HEK293 (cell line): Measurements from ENCODE around the gene EOGT.

Experiments
- CTCF ChIA-PET: fragments of 350-600 bp; formaldehyde crosslinking; extraction: SDS; loops from one replicate; lab custom pipeline; 2021; ENCODE audit warnings: antibody characterized with exemption; lab: Yijun Ruan, JAX
- POLR2A ChIA-PET: fragments of 300-600 bp; formaldehyde crosslinking; extraction: SDS; loops from one replicate; lab custom pipeline; 2020; ENCODE audit warnings: antibody characterized with exemption, inconsistent platforms; lab: Yijun Ruan, JAX
- H3K27ac ChIP-seq: fragments of 200-500 bp; sonication (Bioruptor generic); 2 replicates; pipeline ENCODE4 v1.5.1; 2014; ENCODE audit warnings: low read depth, low read length, control low read depth, inconsistent platforms; ENCODE audit errors: extremely low read depth
- H3K36me3 ChIP-seq, 2 experiments: fragments of 200-500 bp in 1 of 2; sonication (Bioruptor generic) in 1 of 2; 1 replicate in 1 of 2; 2 replicates in 1 of 2; pipeline ENCODE4 v1.5.1; 2014 to 2017; ENCODE audit warnings: inconsistent platforms in 2 of 2, low read length in 2 of 2; ENCODE audit not compliant: control insufficient read depth in 2 of 2, insufficient read depth in 1 of 2
- H3K4me1 ChIP-seq: fragments of 200-500 bp; sonication (Bioruptor generic); 2 replicates; pipeline ENCODE4 v1.5.1; 2014; ENCODE audit warnings: mild to moderate bottlenecking, low read length, inconsistent platforms; ENCODE audit not compliant: control insufficient read depth, insufficient read depth
- H3K4me3 ChIP-seq: 2 replicates; pipeline ENCODE4 v1.5.1; 2011; ENCODE audit warnings: low read depth, mild to moderate bottlenecking, control low read depth, low read length, moderate library complexity
- H3K9me3 ChIP-seq: fragments of 200-500 bp; sonication (Bioruptor generic); 2 replicates; pipeline ENCODE4 v1.5.1; 2014; ENCODE audit warnings: low read depth, low read length, inconsistent platforms; ENCODE audit not compliant: control insufficient read depth, insufficient read depth
- GLIS2 ChIP-seq: fragments of 450-650 bp; formaldehyde crosslinking; IDR thresholded peaks from 2 replicates; pipeline ENCODE4 v1.5.1; 2016; ENCODE audit warnings: missing biosample characterization, missing genetic modification characterization
- SALL2 ChIP-seq: fragments of 450-650 bp; formaldehyde crosslinking; IDR thresholded peaks from 2 replicates; pipeline ENCODE4 v1.5.0; 2017; ENCODE audit warnings: missing biosample characterization, mild to moderate bottlenecking, missing genetic modification characterization, borderline replicate concordance
- WT1 ChIP-seq: fragments of 450-650 bp; formaldehyde crosslinking; IDR thresholded peaks from 2 replicates; pipeline ENCODE4 v1.5.1; 2016; ENCODE audit warnings: missing biosample characterization, missing genetic modification characterization
- YY2 ChIP-seq: fragments of 450-650 bp; formaldehyde crosslinking; IDR thresholded peaks from 2 replicates; pipeline ENCODE4 v1.5.1; 2016; ENCODE audit warnings: missing biosample characterization, missing genetic modification characterization
- ZFP37 ChIP-seq: fragments of 450-650 bp; formaldehyde crosslinking; IDR thresholded peaks from 2 replicates; pipeline ENCODE4 v1.5.1; 2016; ENCODE audit warnings: missing biosample characterization, missing genetic modification characterization
- ZNF248 ChIP-seq: fragments of 450-650 bp; formaldehyde crosslinking; IDR thresholded peaks from 2 replicates; pipeline ENCODE4 v1.5.1; 2017; ENCODE audit warnings: missing biosample characterization, missing genetic modification characterization
- ZNF473 ChIP-seq: fragments of 450-650 bp; formaldehyde crosslinking; IDR thresholded peaks from 2 replicates; pipeline ENCODE4 v1.5.1; 2017; ENCODE audit warnings: missing biosample characterization, missing genetic modification characterization
- ZNF48 ChIP-seq: fragments of 450-650 bp; formaldehyde crosslinking; IDR thresholded peaks from 2 replicates; pipeline ENCODE4 v1.5.1; 2016; ENCODE audit warnings: missing biosample characterization, missing genetic modification characterization
- ZNF529 ChIP-seq: fragments of 450-650 bp; formaldehyde crosslinking; IDR thresholded peaks from 2 replicates; pipeline ENCODE4 v1.5.1; 2017; ENCODE audit warnings: missing genetic modification characterization, missing biosample characterization; ENCODE audit not compliant: insufficient replicate concordance
- ZNF555 ChIP-seq: fragments of 450-650 bp; formaldehyde crosslinking; conservative IDR thresholded peaks from 2 replicates; pipeline ENCODE4 v1.5.1; 2017; ENCODE audit warnings: missing biosample characterization, mild to moderate bottlenecking, missing genetic modification characterization, inconsistent platforms
- ZNF664 ChIP-seq: fragments of 450-650 bp; formaldehyde crosslinking; IDR thresholded peaks from 2 replicates; pipeline ENCODE4 v1.5.1; 2016; ENCODE audit warnings: missing biosample characterization, missing genetic modification characterization
- ZNF707 ChIP-seq: fragments of 450-650 bp; formaldehyde crosslinking; IDR thresholded peaks from 2 replicates; pipeline ENCODE4 v1.5.1; 2016; ENCODE audit warnings: missing biosample characterization, missing genetic modification characterization
- ZNF747 ChIP-seq: fragments of 450-650 bp; formaldehyde crosslinking; IDR thresholded peaks from 2 replicates; pipeline ENCODE4 v1.5.1; 2016; ENCODE audit warnings: missing biosample characterization, missing genetic modification characterization
- TF ChIP-seq, protein P1 (sequence below): fragments of 450-650 bp; formaldehyde crosslinking; IDR thresholded peaks from 2 replicates; pipeline ENCODE4 v1.5.1; 2016; ENCODE audit warnings: missing biosample characterization, missing genetic modification characterization
- TF ChIP-seq, protein P2 (sequence below): fragments of 450-650 bp; formaldehyde crosslinking; IDR thresholded peaks from 2 replicates; pipeline ENCODE4 v1.5.1; 2016; ENCODE audit warnings: missing biosample characterization, missing genetic modification characterization, low read depth
- TF ChIP-seq, protein P3 (sequence below): fragments of 450-650 bp; formaldehyde crosslinking; conservative IDR thresholded peaks from 2 replicates; pipeline ENCODE4 v1.5.1; 2016; ENCODE audit warnings: low read depth, missing biosample characterization, missing genetic modification characterization
- TF ChIP-seq, protein P4 (sequence below): fragments of 450-650 bp; formaldehyde crosslinking; IDR thresholded peaks from 2 replicates; pipeline ENCODE4 v1.5.1; 2016; ENCODE audit warnings: missing biosample characterization, missing genetic modification characterization
- TF ChIP-seq, protein P5 (sequence below): fragments of 450-650 bp; formaldehyde crosslinking; IDR thresholded peaks from 2 replicates; pipeline ENCODE4 v1.5.1; 2016; ENCODE audit warnings: missing biosample characterization, missing genetic modification characterization
- TF ChIP-seq, protein P6 (sequence below): fragments of 450-650 bp; formaldehyde crosslinking; IDR thresholded peaks from 2 replicates; pipeline ENCODE4 v1.5.1; 2016; ENCODE audit warnings: missing biosample characterization, missing genetic modification characterization

The EOGT gene

DNA sequence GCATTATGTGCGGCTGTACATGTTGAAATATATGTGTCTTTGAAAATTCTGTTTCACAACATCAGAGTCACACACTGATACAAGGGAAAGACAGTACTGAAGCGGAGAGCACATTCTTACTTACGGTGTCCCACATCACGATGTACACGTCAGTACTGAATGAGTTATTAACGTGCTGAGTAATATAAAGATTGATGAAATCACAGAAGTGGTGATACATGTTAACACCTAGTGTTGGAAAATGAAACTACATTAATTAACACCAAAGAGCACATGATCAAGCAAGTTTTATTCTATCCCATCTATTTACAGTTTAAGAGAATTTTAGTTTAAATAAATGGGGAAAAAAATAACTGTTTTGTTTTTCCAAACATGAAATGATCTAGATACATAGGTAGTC lies 15.6 kb downstream of the EOGT start (continued):
- TF ChIP-seq, protein P1, sequence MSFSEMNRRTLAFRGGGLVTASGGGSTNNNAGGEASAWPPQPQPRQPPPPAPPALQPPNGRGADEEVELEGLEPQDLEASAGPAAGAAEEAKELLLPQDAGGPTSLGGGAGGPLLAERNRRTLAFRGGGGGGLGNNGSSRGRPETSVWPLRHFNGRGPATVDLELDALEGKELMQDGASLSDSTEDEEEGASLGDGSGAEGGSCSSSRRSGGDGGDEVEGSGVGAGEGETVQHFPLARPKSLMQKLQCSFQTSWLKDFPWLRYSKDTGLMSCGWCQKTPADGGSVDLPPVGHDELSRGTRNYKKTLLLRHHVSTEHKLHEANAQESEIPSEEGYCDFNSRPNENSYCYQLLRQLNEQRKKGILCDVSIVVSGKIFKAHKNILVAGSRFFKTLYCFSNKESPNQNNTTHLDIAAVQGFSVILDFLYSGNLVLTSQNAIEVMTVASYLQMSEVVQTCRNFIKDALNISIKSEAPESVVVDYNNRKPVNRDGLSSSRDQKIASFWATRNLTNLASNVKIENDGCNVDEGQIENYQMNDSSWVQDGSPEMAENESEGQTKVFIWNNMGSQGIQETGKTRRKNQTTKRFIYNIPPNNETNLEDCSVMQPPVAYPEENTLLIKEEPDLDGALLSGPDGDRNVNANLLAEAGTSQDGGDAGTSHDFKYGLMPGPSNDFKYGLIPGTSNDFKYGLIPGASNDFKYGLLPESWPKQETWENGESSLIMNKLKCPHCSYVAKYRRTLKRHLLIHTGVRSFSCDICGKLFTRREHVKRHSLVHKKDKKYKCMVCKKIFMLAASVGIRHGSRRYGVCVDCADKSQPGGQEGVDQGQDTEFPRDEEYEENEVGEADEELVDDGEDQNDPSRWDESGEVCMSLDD, result no peak

DNA sequence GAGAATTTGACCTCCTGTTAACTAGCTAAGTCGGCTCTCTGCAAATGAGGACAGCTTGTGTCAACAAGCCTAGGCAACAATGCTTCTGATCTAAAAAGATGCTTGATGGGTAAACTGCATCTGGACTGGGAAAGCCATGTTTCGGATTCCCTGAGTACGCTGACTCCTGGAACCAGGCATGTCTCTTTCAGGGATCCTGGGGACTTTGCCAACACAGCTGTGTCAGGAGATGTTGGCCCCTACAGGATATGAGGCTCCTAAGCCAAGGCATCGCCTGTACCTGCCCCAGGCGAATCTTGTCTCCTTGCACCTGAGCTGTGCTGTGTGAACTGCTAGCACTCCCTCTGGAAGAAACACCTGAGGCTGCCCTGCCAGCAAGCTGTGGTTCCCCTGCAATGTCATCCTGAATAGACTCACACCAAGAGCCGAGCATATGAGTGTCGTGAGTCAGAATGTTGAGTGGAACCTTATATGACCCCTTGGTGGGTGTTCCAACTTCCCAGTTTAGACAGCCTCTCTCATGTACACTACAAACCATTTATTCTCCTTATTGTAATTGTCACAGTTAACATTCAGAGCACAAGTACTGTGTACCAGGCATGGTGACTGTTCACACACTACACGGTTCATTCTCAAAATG lies 17.0 kb downstream of the EOGT start:
- H3K36me3 ChIP-seq, result peaks cover 0 to 57% of the 10 kb centered on the region in 2 experiments; a peak in 2 of 3 replicates

More for the DNA sequence above, 17.0 kb downstream of the EOGT start:
- POLR2A ChIA-PET, result no interaction called here
- no peaks in the 10 kb centered on the region for H3K9me3 ChIP-seq
- H3K27ac ChIP-seq, result no peak overlapping the region
- TF ChIP-seq GLIS2 (no peak), ZNF473 (tag by site-specific recombination) (no peak), ZNF248 (tag by site-specific recombination) (no peak), ZNF555 (no peak), ZNF664 (tag by site-specific recombination) (no peak), WT1 (tag by site-specific recombination) (no peak), ZNF707 (tag by site-specific recombination) (no peak), YY2 (tag by site-specific recombination) (no peak), ZNF48 (tag by site-specific recombination) (no peak), SALL2 (tag by site-specific recombination) (no peak), ZNF529 (tag by site-specific recombination) (no peak), ZNF747 (tag by site-specific recombination) (no peak), ZFP37 (tag by site-specific recombination) (no peak)
- TF ChIP-seq, protein P2, sequence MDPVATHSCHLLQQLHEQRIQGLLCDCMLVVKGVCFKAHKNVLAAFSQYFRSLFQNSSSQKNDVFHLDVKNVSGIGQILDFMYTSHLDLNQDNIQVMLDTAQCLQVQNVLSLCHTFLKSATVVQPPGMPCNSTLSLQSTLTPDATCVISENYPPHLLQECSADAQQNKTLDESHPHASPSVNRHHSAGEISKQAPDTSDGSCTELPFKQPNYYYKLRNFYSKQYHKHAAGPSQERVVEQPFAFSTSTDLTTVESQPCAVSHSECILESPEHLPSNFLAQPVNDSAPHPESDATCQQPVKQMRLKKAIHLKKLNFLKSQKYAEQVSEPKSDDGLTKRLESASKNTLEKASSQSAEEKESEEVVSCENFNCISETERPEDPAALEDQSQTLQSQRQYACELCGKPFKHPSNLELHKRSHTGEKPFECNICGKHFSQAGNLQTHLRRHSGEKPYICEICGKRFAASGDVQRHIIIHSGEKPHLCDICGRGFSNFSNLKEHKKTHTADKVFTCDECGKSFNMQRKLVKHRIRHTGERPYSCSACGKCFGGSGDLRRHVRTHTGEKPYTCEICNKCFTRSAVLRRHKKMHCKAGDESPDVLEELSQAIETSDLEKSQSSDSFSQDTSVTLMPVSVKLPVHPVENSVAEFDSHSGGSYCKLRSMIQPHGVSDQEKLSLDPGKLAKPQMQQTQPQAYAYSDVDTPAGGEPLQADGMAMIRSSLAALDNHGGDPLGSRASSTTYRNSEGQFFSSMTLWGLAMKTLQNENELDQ (tag by site-specific recombination), result no peak
- TF ChIP-seq, protein P3, sequence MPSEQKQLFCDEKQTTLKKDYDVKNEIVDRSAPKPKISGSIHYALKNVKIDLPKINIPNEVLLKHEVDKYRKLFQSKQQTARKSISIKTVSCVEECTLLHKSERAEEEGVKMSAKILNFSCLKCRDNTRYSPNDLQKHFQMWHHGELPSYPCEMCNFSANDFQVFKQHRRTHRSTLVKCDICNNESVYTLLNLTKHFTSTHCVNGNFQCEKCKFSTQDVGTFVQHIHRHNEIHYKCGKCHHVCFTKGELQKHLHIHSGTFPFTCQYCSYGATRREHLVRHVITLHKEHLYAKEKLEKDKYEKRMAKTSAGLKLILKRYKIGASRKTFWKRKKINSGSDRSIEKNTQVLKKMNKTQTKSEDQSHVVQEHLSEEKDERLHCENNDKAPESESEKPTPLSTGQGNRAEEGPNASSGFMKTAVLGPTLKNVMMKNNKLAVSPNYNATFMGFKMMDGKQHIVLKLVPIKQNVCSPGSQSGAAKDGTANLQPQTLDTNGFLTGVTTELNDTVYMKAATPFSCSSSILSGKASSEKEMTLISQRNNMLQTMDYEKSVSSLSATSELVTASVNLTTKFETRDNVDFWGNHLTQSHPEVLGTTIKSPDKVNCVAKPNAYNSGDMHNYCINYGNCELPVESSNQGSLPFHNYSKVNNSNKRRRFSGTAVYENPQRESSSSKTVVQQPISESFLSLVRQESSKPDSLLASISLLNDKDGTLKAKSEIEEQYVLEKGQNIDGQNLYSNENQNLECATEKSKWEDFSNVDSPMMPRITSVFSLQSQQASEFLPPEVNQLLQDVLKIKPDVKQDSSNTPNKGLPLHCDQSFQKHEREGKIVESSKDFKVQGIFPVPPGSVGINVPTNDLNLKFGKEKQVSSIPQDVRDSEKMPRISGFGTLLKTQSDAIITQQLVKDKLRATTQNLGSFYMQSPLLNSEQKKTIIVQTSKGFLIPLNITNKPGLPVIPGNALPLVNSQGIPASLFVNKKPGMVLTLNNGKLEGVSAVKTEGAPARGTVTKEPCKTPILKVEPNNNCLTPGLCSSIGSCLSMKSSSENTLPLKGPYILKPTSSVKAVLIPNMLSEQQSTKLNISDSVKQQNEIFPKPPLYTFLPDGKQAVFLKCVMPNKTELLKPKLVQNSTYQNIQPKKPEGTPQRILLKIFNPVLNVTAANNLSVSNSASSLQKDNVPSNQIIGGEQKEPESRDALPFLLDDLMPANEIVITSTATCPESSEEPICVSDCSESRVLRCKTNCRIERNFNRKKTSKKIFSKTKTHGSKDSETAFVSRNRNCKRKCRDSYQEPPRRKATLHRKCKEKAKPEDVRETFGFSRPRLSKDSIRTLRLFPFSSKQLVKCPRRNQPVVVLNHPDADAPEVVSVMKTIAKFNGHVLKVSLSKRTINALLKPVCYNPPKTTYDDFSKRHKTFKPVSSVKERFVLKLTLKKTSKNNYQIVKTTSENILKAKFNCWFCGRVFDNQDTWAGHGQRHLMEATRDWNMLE (tag by site-specific recombination), result no peak
- TF ChIP-seq, protein P4, sequence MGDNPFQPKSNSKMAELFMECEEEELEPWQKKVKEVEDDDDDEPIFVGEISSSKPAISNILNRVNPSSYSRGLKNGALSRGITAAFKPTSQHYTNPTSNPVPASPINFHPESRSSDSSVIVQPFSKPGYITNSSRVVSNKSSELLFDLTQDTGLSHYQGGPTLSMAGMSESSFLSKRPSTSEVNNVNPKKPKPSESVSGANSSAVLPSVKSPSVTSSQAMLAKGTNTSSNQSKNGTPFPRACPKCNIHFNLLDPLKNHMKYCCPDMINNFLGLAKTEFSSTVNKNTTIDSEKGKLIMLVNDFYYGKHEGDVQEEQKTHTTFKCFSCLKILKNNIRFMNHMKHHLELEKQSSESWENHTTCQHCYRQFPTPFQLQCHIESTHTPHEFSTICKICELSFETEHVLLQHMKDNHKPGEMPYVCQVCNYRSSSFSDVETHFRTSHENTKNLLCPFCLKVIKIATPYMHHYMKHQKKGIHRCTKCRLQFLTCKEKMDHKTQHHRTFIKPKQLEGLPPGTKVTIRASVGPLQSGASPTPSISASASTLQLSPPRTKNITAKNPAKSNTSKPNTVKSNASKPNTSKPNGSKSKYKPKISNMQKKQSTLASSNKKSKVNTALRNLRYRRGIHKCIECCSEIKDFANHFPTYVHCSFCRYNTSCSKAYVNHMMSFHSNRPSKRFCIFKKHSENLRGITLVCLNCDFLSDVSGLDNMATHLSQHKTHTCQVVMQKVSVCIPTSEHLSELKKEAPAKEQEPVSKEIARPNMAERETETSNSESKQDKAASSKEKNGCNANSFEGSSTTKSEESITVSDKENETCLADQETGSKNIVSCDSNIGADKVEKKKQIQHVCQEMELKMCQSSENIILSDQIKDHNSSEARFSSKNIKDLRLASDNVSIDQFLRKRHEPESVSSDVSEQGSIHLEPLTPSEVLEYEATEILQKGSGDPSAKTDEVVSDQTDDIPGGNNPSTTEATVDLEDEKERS (tag by site-specific recombination), result no peak
- TF ChIP-seq, protein P5, sequence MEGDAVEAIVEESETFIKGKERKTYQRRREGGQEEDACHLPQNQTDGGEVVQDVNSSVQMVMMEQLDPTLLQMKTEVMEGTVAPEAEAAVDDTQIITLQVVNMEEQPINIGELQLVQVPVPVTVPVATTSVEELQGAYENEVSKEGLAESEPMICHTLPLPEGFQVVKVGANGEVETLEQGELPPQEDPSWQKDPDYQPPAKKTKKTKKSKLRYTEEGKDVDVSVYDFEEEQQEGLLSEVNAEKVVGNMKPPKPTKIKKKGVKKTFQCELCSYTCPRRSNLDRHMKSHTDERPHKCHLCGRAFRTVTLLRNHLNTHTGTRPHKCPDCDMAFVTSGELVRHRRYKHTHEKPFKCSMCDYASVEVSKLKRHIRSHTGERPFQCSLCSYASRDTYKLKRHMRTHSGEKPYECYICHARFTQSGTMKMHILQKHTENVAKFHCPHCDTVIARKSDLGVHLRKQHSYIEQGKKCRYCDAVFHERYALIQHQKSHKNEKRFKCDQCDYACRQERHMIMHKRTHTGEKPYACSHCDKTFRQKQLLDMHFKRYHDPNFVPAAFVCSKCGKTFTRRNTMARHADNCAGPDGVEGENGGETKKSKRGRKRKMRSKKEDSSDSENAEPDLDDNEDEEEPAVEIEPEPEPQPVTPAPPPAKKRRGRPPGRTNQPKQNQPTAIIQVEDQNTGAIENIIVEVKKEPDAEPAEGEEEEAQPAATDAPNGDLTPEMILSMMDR (tag by site-specific recombination), result no peak
- TF ChIP-seq, protein P6, sequence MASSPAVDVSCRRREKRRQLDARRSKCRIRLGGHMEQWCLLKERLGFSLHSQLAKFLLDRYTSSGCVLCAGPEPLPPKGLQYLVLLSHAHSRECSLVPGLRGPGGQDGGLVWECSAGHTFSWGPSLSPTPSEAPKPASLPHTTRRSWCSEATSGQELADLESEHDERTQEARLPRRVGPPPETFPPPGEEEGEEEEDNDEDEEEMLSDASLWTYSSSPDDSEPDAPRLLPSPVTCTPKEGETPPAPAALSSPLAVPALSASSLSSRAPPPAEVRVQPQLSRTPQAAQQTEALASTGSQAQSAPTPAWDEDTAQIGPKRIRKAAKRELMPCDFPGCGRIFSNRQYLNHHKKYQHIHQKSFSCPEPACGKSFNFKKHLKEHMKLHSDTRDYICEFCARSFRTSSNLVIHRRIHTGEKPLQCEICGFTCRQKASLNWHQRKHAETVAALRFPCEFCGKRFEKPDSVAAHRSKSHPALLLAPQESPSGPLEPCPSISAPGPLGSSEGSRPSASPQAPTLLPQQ, result no peak
- H3K4me1 ChIP-seq, result no peaks in the 10 kb centered on the region
- CTCF ChIA-PET, result interaction anchor here (0.5 kb wide), 1 partner anchor 22 kb away, joined by 4 read pairs; no protein-coding TSS in a partner anchor
- no peak overlapping the region for H3K4me3 ChIP-seq
